HG02588 (cell line): Measurements from ENCODE around the gene TNFRSF13B.

Source experiments
- ATAC-seq: cut with Tn5 transposase; IDR thresholded peaks from one replicate; pipeline ENCODE4 v1.9.1; 2021; ENCODE audit warnings: mild to moderate bottlenecking, moderate library complexity; ENCODE audit not compliant: unreplicated experiment

The TNFRSF13B gene

DNA sequence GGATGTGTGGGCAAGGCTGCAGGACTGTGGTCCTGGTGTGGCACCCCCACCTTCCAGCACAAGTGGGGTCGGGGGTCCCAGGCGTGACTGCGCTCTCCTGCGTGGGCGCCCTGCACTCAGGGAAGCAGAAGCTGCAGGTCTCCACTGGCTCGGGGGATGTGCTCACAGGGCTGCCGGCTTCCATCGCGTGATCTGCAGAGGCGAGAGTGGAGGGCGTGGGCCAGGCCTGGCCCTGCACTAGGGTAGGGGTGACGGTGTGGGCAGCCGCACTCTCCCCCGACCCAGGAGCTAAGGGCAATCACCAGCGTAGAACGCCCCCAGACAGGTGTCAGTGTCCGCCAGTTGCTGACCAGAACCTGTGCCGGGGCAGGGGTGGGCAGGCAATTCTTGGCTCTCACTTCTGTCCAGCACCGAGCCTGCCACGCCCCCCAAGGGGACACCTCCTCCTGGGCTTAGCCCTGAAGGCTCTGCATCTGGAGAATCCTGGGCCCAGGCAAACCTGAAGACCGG lies 32.3 kb downstream of the TNFRSF13B start:
- ATAC-seq = no peak

DNA sequence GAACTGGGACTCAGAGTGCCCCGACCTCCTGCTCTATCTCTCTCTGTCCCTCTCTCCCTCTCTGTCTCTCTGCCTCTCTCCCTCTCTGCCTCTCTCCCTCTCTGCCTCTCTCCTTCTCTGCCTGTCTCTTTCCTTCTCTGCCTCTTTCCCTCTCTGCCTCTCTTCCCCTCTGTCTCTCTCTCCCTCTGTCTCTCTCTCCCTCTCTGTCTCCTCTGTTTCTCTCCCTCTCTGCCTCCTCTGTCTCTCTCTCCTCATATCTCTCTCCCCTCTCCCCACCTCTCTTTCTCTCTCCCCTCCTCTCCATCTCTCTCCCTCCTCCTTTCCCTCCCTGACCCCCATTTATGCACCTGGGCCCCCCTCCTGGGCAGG lies 32.7 kb downstream of the TNFRSF13B start:
- ATAC-seq = no peak

DNA sequence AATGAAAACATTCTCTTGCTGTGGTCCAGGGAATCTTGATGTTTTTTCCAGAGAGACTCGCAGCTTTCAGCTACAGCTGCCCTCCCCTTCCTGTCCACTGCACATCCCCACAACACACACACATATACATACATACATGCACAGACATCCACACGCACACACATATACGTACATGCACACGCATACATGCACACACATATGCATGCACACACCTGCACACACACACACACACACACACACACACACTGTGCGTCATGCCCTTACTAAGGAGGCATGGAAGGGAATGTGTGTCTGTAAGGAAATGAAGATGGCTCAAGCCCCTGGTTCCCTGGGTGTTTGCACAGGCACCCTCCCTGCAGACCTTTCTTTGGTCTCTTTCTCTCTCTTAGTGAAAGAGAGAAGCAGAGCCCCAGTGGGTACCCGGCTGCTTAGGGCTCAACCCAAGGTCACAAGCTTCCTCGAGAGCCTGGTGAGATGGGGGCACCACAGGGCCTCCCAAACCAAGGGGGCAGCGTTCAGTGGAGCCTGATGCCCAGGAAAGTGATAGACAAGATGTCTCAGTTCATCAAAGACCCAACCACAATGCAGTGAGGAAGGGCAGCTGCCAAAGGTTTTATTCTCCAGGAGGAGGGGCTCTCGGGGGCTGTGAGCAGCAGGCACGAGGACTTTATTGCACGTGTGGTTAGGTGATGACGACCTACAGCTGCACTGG lies 33.3 kb downstream of the TNFRSF13B start:
- ATAC-seq = no peak

DNA sequence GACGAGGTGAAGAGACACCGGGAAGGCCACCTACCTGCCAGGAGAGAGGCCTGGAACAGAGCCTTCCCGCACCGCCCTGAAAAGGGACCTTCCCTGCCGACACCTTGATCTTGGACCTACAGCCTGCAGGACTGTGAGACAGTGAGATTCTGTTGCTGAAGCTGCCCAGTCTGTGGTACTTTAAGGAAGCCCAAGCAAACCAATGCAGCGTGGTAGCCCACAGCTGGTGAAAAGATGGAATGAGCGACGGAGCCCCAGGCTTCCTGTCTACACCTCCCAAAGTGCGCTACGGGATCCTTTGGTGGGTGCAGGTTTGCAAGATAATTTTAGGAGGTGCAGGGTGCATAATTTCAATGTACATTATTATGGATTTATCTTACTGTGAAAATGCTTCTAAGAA lies 33.9 kb downstream of the TNFRSF13B start:
- no peak for ATAC-seq

DNA sequence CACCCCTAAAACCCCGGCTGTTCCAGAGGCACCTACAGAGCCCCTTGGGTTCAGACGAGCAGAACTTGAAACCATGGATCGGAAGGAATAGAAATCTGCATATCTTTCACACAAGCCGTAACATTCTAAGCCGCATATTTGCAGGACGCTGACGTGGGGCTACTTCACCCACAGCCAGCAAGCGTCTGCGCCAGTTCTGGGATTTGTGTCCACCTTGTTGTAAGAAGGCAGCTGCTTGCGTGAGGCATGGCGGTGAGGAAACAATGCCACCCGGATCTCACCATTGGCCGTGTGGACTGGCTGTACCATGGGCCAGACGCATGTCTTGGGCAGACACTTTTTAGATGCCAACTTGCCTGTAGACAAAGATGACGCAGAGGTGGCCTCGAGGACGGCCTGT lies 34.5 kb downstream of the TNFRSF13B start:
- no peak for ATAC-seq

DNA sequence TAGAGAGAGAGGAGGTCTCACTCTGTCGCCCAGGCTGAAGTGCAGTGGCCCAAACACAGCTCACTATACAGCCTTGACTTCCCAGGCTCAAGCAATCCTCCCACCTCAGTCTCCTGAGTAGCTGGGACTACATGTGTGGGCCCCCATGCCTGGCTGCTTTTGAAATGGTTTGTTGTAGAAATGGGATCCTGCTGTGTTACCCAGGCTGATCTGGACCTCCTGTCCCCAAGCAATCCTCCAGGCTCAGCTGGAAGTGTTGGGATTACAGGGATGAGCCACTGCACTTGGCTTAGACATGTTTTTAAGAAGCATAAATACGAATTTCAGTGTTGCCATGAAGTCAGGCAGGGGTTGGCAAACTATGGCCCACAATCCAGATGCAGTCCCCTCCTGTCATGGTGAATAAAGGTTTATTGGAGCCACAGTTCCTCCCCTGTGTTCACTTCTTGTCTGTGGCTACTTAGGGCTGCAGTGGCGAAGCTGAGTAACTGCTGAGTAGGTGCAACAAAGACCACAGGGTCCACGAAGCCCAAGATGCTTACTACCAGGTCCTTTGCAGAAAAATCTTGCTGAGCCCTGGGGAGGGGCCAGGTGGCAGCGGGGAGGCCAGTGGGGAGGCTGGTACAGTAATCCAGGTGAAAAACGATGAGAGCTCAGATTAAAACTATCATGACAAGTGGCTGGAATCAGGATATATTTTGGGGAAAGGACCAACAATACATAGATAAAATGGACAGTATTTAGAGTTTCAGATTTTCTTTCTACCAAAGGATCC lies 35.2 kb downstream of the TNFRSF13B start:
- ATAC-seq = no peak

DNA sequence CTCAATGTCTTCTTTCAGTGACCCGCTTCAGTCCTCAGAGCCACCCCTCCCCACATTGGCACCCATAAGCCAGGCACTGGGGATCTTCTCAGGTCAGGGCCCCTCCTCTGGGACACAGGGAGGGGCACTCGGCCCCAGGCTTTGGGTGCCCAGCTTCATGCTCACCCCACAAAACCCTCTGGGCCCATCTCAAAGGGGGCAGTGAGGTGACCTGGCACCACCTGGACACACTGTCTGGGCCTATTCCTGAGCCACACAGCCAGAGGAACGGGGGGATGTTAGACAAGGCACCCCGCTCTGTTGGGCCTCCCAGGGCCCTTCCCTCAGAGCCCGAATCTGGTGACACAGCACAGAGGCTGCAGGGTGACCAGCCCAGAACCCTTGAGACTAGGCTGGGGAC lies 36.1 kb downstream of the TNFRSF13B start:
- ATAC-seq = no peak

DNA sequence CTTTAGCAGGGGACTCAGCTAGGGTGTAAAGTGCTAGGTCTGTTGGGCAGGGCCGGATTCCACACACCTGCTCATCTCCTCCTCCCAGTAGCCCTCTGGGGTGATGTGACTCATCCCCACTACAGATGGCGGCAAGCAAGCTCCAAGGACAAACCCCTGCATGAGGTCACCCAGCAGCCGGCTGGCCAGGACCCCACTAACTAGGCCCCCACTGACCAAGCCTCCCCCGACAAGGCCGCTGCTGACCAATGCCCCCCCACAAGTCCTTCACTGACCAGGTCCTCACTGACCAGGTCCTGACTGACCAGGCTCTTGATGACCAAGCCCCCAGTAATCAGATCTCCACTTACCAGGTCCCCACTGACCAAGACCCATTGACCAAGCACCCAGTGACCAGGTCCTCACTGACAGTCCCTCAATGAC lies 36.7 kb downstream of the TNFRSF13B start:
- ATAC-seq = no peak

DNA sequence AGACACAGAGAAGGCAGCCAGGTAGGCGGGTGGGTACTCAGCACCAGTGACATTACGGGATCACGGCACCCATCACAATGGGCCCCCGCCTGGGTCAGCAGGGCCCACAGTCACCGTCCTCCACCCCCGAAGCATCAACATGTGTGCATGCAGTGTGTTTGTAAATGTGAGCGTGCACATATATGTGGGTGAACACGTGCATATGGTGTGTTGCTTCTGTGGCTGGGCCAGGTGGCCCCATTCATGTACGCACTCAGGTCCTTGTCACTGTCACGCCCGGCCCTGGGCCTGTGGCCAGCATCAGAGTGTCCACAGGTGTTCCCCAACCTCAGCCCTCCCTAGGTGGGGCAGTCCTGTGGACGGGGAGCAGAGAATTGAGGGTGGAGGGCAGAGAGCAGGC lies 37.1 kb downstream of the TNFRSF13B start:
- ATAC-seq = no peak

DNA sequence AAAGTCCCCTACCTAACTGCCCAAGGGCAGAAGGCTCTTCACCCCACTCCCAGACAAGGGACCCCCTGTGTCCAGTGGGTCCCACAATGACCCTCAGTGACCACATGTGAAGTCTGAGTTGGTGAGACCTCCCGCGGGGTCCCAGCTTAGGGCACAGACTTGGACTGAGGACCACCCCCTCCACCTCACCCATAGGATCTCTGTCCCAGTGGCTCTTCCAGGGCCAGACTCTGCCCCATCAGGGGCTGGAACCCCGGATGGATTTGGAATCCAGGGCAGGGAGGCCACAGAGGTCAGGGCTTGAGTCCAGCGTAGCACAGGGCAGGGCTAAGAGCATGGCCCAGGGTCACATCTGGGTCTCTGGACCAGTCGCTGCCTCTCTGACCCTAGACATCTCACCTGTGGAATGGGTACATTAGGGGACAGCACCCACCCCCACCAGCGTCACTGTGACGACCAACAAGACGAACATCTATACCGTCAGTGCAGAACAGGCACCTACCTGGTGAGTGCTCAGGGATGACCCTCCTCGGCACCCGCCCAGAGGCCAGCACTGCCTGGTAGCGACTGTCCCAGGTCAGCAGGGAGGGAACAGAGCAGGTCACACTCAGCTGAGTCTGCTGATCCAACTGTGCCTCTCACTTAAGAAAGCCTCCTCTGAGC lies 37.7 kb downstream of the TNFRSF13B start:
- ATAC-seq = no peak

DNA sequence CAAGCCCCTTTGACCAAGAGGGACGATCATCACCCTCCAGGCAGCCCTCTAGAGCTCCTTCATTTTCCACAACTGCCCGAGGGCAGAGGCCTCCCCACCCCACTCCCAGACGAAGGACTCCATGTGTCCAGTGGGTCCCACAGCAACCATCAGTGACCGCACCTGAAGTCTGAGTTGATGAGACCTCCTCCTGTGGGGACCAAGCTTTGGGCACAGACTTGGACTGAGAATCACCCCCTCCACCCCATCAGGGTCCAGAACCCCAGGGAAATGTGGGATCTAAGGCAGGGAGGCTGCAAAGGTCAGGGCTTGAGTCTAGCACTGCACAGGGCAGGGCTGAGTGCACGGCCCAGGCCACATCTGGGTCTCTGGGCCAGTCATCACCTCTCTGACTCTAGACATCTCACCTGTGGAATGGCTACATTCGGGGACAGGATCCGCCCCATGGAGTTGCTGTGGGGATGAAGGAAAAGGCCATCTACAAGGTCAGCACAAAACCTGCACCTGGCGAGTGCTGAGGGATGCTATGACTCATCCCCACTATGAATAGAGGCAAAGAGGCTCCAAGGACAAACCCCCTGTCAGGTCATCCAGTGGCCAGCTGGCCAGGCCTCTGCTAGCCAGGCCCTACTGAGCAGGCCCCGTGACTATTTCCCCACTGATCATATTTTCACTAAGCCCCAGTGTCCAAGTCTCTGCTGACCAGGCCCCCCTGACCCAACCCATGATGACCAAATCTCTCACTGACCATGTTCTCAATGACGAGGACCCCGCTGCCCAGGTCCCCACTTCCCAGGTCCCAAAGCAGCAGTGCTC lies 38.4 kb downstream of the TNFRSF13B start:
- ATAC-seq = no peak

DNA sequence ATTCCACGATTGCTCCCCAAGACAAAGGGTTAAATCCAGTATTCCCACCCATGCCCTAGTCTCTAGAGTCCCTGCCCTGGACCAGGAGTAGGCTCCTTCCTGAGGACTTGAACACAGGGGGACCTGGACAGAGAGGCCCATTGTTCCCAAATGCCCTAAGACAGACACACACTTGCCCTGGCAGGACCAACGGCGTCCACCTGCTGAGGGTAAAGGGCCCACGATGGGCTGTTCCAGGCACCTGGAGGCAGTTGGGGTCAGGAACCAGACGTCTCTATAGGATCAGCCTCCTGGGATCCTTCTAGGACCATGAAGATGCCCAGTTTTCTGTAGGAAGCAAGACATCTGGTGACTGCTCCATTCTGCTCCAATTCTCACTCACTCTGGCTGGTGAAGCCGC lies 39.3 kb downstream of the TNFRSF13B start:
- ATAC-seq = no peak

DNA sequence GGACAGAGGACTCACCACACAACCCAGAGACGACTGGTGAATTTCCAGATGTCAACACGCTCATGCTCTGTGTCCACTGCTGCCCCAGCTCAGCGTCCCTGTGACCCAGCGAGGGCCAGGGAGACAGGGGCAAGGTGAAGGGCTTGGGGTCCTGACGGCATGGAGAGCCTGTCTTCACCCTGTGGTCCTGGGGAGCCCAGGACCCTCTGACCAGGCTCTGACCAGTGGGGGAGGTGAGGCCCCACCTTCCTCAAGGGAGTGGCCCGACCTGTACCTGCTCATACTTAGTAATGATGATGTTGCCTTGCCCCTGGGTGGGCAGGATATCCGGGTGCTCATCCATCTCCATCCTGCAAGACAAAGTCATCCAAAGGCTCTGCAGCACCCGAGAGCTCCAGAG lies 39.8 kb downstream of the TNFRSF13B start:
- no peak for ATAC-seq

DNA sequence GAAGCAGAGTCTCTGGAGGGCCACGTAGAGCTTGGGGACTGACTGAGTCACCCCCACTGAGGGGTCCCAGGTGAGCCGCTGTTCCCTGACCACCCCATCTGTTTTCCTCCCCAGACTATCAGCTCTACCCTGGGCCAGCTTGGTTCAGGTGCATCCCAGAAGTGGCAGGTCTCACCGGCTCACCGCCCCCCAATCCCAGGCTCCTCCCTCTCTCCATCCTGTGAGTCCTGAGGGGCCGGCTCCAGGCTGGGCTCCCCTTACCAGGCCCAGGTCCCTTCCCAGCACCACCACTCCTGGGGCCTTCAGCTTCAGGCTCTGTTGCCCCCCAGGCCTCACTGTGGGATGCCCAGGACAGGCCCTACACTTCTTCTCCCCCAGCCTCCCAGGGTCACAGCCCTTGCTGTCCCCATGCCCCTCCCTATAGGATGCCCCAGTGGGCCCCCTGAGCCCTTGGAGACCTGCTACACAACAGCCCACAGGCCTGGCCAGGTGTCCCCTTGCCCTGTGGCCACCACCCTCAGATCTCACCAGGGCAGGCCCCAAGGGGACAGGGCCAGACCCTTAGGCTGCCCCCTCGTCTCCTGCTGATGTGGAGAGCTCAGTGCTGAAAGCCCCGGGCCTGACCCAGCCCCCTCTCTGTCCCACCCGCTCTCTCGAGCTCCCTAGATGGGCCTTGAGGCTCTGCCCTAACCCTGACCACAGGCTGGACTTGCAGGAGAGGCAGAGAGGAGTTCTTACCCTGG lies 40.4 kb downstream of the TNFRSF13B start:
- no peak for ATAC-seq

DNA sequence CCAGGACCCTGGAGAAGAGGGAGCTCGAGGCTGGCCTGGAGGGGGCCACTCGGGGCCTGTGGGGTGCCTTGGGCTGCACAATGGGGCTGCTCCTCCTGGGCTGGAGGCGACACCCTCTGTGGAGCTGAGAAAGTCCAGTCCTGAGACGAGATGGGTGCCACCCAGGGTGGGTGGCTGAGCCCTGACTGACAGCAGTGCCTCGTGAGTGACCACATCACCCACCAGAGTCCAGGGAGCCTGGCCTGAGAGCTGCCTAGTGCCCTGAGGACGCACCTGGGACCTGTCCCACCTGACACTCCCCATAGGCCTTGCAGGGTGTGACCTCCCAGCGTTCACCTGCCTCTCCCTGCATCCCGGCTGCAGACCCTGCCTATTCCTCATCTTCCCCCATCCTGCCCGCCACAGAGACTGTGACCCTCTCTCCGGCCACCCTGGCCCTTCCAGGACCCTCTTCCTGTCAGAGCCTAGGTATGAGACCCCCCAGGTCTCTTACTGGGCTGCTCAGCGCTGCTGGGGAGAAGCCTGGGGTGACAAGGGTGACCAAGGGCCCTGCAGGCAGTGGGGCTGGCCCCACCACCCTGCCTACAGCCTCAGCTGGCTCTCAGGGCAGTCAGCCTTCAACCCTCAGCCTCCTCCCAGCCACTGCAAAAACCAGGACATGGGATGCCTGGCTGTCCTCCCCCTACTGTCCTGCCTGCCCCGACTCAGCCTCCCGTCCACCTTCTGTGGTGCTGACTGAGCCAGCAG lies 41.2 kb downstream of the TNFRSF13B start:
- no peak for ATAC-seq

DNA sequence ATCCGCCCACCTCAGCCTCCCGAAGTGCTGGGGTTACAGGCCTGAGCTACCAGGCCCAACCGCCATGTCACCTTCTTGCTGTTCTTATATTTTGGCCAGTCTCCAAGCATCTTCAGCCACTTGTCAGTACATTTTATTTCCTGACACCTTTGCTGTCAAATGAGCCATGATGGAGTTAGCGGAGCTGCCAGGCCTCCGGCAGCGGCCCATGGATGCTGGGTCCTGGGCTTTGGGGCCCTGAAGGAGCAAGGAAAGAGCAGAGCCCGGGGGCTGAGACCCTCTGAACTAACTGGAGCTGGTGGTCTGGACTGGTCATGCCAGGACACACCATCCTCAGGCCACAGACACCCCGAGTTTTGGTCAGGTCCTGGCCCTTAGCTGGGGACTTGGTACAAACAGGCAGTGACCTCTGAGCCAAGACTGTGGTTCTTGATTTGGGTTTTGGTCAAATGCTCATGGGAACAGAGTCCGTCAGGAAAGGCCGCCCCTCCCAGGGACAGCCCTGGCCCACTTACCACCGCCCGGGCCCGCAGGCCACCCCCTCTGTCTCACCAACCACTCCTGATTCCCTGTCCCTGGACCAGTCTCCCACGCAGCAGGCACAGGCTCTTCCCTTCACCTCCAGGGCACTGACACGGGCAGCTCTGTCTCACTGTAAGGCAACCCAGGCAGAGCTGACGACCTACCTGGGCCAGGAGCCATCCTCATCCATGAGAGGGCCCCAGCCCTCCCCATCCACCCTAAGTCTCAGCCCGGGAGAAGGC lies 42.0 kb downstream of the TNFRSF13B start:
- no peak for ATAC-seq

DNA sequence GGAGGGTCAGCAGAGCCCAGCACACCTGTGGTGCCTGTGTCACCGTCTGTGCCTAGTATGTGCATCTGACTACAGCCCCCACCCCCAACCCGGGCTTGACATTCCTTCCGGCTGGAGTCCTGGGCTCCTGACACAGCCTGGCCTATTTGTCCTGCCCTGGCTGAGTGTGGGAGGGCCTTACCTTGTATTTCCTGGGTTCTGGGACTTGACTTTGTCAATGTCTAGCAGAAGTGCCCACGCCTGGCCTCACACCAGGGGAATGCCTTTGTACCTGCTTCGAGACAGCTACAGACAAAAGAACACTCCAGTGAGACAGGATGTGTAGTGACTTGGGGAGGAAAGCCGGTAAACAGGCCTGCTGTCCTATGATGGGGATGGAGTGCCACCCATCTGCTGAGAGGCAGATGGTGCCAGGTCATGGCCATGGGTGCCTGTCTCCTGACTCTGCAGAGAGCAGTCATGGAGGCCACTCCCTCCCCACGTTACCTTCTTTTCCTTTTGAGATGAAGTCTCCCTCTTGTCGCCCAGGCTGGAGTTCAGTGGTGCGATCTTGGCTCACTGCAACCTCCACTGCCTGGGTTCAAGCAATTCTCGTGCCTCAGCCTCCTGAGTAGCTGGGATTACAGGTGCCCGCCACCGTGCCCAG lies 42.8 kb downstream of the TNFRSF13B start:
- ATAC-seq = no peak

DNA sequence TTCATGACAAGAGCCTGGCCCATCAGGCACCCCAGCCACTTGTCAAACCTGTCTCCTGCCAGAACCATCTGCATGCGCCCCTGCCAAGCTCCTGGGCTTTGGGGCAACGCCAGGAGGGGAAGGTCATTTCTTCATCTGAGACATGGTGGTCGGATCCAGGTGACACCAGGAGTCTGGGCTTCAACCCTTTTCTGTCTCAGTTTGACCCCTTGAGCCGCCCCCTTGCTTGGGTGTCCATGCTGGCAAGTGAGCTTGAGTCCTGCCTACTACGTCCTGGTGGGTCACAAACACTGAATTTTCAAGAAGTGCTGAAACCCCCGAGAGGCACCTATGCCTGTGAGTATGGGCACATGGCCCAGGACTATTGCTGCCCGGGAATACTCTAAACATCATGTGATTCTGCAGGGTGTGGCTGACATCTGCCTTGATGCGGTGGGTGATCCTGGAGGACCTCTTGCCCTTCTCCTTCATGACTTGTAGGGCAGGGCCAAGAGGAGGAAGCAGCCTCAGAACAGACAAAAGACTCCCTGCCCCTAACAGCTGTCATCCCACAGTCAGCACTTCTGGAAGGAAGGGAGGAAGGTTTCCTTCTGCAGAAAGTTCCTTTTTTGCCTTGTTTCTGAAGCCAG lies 43.4 kb downstream of the TNFRSF13B start:
- ATAC-seq = no peak
